GM12801 (cell line): Measurements from ENCODE around the gene PASK.

ENCODE experiments used
- TF ChIP-seq, protein P1 (sequence below): IDR thresholded peaks from one replicate; pipeline ENCODE4 v1.5.1; 2011; ENCODE audit warnings: control low read depth; ENCODE audit not compliant: insufficient read length; ENCODE audit errors: extremely low read depth

PASK gene

DNA sequence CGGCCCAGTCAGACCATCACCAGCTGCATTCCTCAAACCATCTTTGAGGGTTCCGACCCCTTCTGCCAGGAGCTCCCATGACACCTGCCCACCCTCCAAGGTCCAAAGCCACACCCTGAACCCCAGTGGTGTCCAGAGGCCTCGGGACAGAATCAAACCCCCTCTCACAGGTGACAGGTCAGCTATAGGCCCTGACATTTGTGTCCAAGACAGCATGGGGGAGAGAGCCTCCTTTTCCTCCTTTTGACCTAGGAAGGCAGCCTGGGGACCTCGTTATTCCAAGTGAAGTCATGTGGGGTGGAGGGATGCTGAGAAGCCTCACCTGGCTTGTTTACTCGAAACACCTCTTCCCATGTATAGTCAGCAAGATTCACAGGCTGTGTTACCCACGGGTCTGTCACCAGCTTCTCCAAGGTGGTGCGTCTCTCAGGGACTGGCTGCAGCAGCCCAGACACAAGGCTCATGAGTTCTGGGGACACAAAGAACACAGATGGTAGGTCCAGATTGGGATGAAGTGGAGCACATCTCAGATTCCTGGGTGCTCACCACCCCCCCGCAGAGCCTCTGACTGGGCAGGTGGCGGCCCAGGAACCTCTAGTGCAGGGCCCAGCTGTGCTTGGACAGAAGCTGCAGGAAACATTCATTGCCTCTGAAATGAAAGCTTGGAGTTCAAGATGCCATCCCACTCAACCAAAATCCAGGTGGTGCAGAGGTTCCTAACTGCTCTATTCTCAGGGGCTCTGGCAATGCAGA lies 42.1 kb downstream of the PASK start:
- TF ChIP-seq, protein P1, sequence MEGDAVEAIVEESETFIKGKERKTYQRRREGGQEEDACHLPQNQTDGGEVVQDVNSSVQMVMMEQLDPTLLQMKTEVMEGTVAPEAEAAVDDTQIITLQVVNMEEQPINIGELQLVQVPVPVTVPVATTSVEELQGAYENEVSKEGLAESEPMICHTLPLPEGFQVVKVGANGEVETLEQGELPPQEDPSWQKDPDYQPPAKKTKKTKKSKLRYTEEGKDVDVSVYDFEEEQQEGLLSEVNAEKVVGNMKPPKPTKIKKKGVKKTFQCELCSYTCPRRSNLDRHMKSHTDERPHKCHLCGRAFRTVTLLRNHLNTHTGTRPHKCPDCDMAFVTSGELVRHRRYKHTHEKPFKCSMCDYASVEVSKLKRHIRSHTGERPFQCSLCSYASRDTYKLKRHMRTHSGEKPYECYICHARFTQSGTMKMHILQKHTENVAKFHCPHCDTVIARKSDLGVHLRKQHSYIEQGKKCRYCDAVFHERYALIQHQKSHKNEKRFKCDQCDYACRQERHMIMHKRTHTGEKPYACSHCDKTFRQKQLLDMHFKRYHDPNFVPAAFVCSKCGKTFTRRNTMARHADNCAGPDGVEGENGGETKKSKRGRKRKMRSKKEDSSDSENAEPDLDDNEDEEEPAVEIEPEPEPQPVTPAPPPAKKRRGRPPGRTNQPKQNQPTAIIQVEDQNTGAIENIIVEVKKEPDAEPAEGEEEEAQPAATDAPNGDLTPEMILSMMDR = no peak

DNA sequence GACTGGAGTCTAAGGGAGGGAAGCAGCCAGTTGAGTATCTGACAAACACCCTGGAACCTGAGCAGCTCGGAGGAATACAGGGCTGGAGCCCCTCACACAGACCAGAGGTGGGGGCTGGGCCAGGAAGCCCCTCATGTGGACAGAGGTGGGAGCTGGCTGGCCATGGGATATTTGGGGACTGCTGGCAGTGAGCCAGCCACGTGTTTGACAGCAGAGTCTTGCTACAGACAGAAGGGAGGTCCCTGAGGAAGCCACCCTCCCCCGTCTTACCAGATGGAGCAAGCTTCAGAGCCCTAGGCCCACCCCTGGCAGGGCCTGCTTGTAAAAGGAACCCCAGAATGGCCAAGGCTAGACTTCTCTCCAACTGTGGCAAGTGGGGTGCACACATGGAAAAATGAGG lies 43.6 kb downstream of the PASK start:
- TF ChIP-seq, protein P1 = no peak

DNA sequence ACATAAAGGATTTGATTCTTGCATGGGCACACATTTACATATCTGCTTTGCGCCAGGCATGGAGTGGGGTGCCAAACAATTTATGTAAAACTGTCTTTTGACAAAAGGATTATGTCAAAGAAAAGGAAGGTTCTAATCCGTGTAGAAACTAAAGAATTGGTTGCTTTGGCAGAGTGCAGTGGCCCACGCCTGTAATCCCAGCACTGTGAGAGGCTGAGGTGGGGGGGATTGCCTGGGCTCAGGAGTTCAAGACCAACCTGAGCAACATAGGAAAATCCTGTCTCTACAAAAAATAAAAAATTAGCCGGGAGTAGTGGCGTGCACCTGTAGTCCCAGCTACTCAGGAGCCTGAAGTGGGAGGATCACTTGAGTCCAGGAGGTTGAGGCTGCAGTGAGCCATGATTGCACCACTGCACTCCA lies 46.1 kb downstream of the PASK start:
- TF ChIP-seq, protein P1 = no peak

DNA sequence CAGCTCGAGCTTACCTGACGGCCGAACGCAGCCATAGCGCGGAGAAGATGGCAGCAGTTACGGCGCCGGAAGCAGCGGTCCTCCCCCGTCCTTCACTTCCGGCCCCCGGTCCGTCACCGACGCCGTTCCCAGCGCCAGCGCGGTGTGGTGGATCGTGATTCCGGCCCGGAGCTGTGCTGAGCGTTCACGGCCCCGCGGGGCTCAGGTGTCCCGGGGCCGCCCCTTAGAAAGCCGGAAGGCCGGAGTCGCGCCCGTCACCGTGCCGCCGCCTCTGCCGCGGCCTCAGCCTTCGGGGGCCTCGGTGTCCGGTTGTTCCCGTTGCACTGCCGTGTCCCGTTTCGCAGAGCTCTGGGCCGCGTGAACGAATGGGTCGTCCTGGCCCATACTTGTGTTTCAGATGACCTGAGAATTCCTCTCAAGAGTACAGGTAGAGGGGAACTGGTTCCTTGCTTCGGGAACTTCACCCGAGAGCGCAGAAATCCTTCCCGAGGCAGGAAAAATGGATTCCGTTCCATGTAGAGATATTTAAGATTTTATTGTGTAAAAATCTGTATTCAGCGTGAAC lies 47.0 kb downstream of the PASK start, which contains the start of gene MTERF4:
Gene MTERF4 (minus strand): TSS at position 49 of the 565 bp plus-strand sequence. CDS start 14 bp downstream, at position 35.
- TF ChIP-seq, protein P1 = no peak

DNA sequence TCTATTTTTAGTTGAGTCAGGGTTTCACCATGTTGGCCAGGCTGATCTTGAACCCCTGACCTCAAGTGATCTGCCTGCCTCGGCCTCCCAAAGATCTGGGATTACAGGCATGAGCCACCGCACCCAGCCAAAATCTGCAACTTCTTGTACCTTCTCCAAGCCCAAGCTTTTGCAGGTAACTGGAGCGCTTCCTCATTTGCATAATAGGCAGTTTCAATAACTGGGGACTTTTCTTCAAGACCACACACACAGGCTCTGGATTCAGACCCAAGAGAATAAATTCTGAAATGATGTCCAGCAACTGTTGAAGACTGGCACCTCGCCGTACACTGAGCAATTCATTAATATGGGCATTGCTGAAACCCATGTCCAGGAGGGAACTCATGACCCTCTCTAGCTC lies 50.0 kb downstream of the PASK start:
- TF ChIP-seq, protein P1 = no peak

DNA sequence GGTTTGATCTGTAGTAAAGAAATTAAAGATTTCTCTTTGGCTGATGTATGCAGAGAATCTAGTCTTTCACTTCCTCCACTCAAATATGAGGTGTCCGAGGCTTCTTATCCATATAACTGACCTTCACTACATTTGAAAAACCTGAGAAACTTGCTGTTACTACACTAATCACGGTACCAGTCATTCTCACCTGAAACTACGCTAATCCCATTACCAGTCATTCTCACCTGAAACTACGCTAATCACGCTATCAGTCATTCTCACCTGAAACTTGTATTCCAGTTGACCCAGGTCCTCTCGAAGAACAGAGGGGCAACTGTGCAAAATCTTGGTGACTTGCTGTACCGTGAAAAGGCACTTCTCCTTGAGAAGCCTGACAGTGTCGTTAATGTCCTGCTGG lies 52.3 kb downstream of the PASK start:
- TF ChIP-seq, protein P1 = no peak

DNA sequence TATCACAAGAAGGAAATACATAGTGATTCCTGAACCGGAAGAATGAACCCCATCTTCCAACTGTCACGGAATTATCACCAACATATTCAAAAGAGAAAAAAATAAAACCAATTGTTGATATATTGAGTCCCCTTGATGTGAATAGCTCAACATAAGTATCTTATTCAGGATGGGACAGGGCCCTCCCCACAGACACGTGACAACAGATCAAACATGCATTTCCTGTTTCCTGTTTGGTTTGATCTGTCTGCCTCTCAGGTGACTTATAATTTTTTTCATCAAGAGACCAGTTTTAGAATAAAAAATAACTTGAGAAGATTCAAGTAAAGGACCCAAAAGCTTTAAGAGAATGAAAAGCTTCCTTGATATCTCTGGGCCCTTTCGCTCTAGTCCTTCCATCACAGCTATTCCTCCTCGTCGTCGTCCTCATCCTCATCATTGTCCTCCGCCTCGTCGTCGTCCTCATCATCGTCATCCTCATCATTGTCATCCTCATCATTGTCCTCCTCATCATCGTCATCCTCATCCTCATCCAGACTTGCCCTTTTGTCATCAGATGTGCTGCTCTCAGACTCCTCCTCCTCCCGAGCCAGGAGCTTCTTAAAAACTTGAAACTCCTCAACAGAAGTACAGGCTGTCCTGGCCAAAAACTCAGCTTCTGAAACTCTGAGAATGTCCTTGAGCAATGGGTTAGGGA lies 53.5 kb downstream of the PASK start:
- TF ChIP-seq, protein P1 = no peak
